Heart right ventricle (tissue), 16 donors: ENCODE results near the gene PAX9. TPM values are rescaled to one million over a fixed set of nuclear protein-coding genes. Genes with fewer than 3 reads are reported as not detected.

ENCODE experiments used
- ATAC-seq, 8 donors: fragments of 200-7000 bp; cut with Tn5 transposase; one replicate each; pipeline ENCODE4 v1.9.1; 2020; ENCODE audit warnings: mild to moderate bottlenecking in 8 of 8, moderate library complexity in 8 of 8, moderate number of reproducible peaks in 1 of 8
- DNase-seq, 2 donors: peaks; one replicate each; pipeline ENCODE4 v3.0.0-alpha.2; 2020
- H3K27ac ChIP-seq, 10 donors: fragments of 200-600 bp; sonication (generic) in 2 of 10; one replicate each; pipeline versions ENCODE4 v1.5.0 to v1.8.0; 2020 to 2022; ENCODE audit warnings: mild to moderate bottlenecking in 3 of 10
- H3K27me3 ChIP-seq, 7 donors: fragments of 200-600 bp; one replicate each; pipeline ENCODE4 v1.8.0; 2021 to 2022; ENCODE audit warnings: mild to moderate bottlenecking in 2 of 7
- H3K36me3 ChIP-seq, 9 donors: fragments of 200-600 bp; sonication (generic) in 1 of 9; one replicate each; pipeline versions ENCODE4 v1.5.0 to v1.8.0; 2020 to 2022; ENCODE audit warnings: mild to moderate bottlenecking in 2 of 9
- H3K4me1 ChIP-seq, 9 donors: fragments of 200-600 bp; sonication (generic) in 1 of 9; one replicate each; pipeline versions ENCODE4 v1.5.0 to v1.8.0; 2020 to 2022; ENCODE audit warnings: mild to moderate bottlenecking in 4 of 9
- H3K4me3 ChIP-seq, 10 donors: fragments of 200-600 bp; sonication (generic) in 2 of 10; one replicate each; pipeline versions ENCODE4 v1.5.0 to v1.8.0; 2020 to 2022; ENCODE audit warnings: mild to moderate bottlenecking in 7 of 10, moderate library complexity in 2 of 10
- H3K9me3 ChIP-seq, 11 donors: fragments of 200-600 bp in 10 of 11; sonication (generic) in 2 of 11; one replicate each; pipeline versions ENCODE4 v1.5.0 to v1.8.0; 2013 to 2022; ENCODE audit warnings: mild to moderate bottlenecking in 2 of 11, control low read depth in 1 of 11, moderate library complexity in 1 of 11
- CTCF ChIP-seq, 9 donors: fragments of 200-600 bp; sonication (generic) in 2 of 9; IDR thresholded peaks; one replicate each; pipeline versions ENCODE4 v1.5.0 to v1.8.0; 2021 to 2022; ENCODE audit warnings: antibody characterized with exemption in 9 of 9, mild to moderate bottlenecking in 5 of 9, moderate library complexity in 1 of 9
- WGBS, 2 donors: extraction: QIAGEN DNeasy Blood & Tissue Kit; methylation state at CpG; one replicate each; pipeline ENCODE4 v1.1.7; 2013; ENCODE audit warnings: inconsistent platforms in 1 of 2; 5-methylcytosine and 5-hydroxymethylcytosine counted together
- intact Hi-C, 10 donors: fragments of 100-400 bp; cut with DNase I; formaldehyde crosslinking; loops; one replicate each; pipeline versions ENCODE4 v1.11.1 to v1.14.2; 2022
- polyA plus RNA-seq, 2 donors: library from polyadenylated mRNA; stranded (reverse); fragments of 200-250 nt; gene quantifications; one replicate each; pipeline ENCODE4 v1.2.3, GENCODE V29; 2013
- total RNA-seq, 10 donors: library from RNA; stranded (reverse); fragmentation: NEBNext Ultra II Directional in 3 of 10; extraction: Animal tissue kit (Norgen Biotek cat#: 25700) in 3 of 10; gene quantifications; one replicate each; pipeline versions ENCODE4 v1.2.1 to v1.2.4, GENCODE V29; 2021 to 2023
- donor health status: Arrhythmogenic right ventricular cardiomyopathy.
- donor health status: ischemic (EF 13 %, LVEDD 7.1; RV severe dilation, severe dysfunction).
- donor health status: healthy with polysubstance abuse.
- donor health status: DM: no; HTN: yes; CAD: no.
- donor health status: DM: no; HTN: no; CAD: no.
- donor health status: ischemic (EF 25% LVEDD 6.9; RV normal size, moderate dysfunction).
- donor health status: ischemic (EF 25% LVEDD 5.7; RV mildly dilated, moderate dysfunction).
- donor health status: healthy.
- donor health status: DM: yes; HTN: yes; CAD: no.
- donor health status: Ischemic cardiomyopathy.
- donor health status: ischemic (EF 35%, LVEDD 5.7; RV mildly dilated, moderate dysfunction).
- donor health status: nonischemic (EF 11% LVEDD 7.7; RV severe dilation, severe dysfunction).
- donor health status: DM: yes; HTN: yes; CAD: no.
- donor health status: PGD.
- donor health status: ischemic (EF 29% LVEDD 5.4; RV normal size, mild dysfunction).
- donor health status: nonischemic (EF 23%, LVEDD 6.1; RV moderate dilation, normal function).

PAX9 gene
- total and polyA plus RNA-seq, 12 donors, result 0.01 TPM; not detected in 11

DNA sequence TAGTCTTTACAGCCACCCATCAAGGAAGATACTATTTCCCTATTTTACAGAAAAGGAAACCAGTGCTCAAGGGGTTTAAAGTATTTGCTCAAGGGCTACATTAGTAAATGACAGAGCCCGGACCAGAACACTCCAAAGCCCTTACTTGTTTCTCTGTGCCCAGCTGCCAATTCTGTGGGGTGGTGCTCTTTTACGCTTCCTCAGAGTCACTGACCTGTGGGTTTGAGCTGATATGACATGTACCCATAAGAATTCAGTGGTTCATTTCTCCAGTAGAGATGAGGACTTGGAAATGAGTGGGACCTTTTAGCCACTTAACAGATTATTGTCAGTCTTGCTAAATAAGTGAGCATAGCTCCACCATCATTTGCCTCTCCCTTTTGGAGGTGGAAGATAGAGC, 41.8 kb upstream of the PAX9 start:
- Histone ChIP-seq H3K36me3 (no peaks in the 10 kb centered on the region), H3K4me3 (no peak overlapping the region), H3K9me3 (peaks cover 0 to 17% (median 0%) of the 10 kb centered on the region in 11 donors), H3K4me1 (no peaks in the 10 kb centered on the region), H3K27ac (no peak overlapping the region), H3K27me3 (peaks cover 0 to 29% (median 5%) of the 10 kb centered on the region in 7 donors)
- WGBS, 2 donors, result 84 to 88% methylated on average over 2 of the region's 2 CpGs
- no peak for TF ChIP-seq CTCF (IDR thresholded peaks at IDR 0.05)
- ATAC-seq, result no peak
- DNase-seq, result no peak
- intact Hi-C loops, result no loop called here

DNA sequence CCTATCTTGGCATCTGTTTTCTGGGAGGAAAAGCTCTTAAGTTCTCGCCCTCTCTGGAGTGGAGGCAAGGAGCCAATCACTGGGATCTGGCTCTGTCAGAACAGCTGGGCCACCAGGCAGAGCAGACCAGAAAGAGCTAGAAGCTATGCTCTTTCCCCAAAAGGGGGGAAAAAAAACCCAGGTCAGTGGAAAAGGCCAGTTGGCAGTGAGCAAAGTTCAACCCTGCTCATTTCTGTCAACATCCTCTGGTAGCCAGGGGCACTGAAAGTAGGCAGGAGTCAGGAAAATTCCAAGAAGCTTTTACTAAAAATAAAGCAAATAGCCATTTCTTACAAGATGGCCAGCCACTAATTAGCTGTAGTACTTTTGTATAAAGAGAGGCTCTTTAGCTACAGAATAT, 36.6 kb upstream of the PAX9 start:
- no peak for DNase-seq
- H3K4me1 ChIP-seq, result no peaks in the 10 kb centered on the region
- no peak overlapping the region for H3K27ac ChIP-seq
- H3K27me3 ChIP-seq, result peaks cover 0 to 67% (median 30%) of the 10 kb centered on the region in 7 donors
- no peak overlapping the region for H3K4me3 ChIP-seq
- H3K36me3 ChIP-seq, result no peaks in the 10 kb centered on the region
- peaks cover 0 to 17% (median 0%) of the 10 kb centered on the region in 11 donors for H3K9me3 ChIP-seq
- ATAC-seq, result no peak
- 81 to 83% methylated on average over 1 of the region's 1 CpG for WGBS, 2 donors
- intact Hi-C loops, result no loop called here
- TF ChIP-seq CTCF (IDR thresholded peaks at IDR 0.05), result no peak

DNA sequence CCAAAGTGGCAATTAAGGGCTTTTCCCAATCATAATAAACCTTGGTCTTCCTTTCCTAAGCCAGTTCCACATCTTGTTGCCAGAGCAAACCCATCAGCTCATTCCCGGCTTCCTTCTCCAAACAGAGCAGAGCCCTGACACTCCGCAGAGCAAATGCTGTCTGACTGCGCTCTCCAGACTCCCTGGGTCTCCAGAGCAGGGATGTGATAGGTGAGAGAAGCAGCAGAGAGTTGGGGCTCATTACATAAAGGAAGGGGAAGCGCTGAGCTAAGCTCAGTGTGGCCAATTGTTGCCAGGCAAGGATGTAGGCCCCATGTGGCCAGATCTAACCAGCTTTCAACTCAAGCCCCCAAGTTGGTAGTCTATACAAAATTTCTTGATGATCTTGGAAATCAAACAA, 36.2 kb upstream of the PAX9 start:
- no peaks in the 10 kb centered on the region for H3K36me3 ChIP-seq
- ATAC-seq, result no peak
- peaks cover 0 to 17% (median 0%) of the 10 kb centered on the region in 11 donors for H3K9me3 ChIP-seq
- intact Hi-C loops, result no loop called here
- no peak for DNase-seq
- no peak overlapping the region for H3K4me3 ChIP-seq
- no peak overlapping the region for H3K27ac ChIP-seq
- 65 to 67% methylated on average over 4 of the region's 4 CpGs for WGBS, 2 donors
- no peak for TF ChIP-seq CTCF (IDR thresholded peaks at IDR 0.05)
- H3K4me1 ChIP-seq, result no peaks in the 10 kb centered on the region
- peaks cover 0 to 66% (median 30%) of the 10 kb centered on the region in 7 donors for H3K27me3 ChIP-seq

- H3K9me3 ChIP-seq, result peaks cover 0 to 12% (median 0%) of the 10 kb centered on the region in 11 donors
- intact Hi-C loops, result no loop called here
- DNase-seq (no peak), ATAC-seq (no peak)
- H3K36me3 ChIP-seq, result no peaks in the 10 kb centered on the region
- no peaks in the 10 kb centered on the region for H3K4me1 ChIP-seq
- H3K27ac ChIP-seq, result no peak overlapping the region
- no peak for TF ChIP-seq CTCF (IDR thresholded peaks at IDR 0.05)
- no peak overlapping the region for H3K4me3 ChIP-seq
- H3K27me3 ChIP-seq, result peaks cover 0 to 68% (median 30%) of the 10 kb centered on the region in 7 donors
- 72 to 74% methylated on average over 4 of the region's 4 CpGs for WGBS, 2 donors
Measured at GRCh38 chr14:36626151-36626550, 35.5 kb upstream of the PAX9 start.
